Uterus (tissue), 2 donors: ENCODE data around the gene CLTA.

Experiments
- CTCF ChIP-seq, 4 experiments: fragments of 200-600 bp in 2 of 4; fragments of 450-650 bp in 2 of 4; sonication (generic) in 2 of 4; IDR thresholded peaks; one replicate each; pipeline ENCODE4 v1.5.1; 2016 to 2019; ENCODE audit warnings: antibody characterized with exemption in 4 of 4, mild to moderate bottlenecking in 2 of 4, moderate library complexity in 1 of 4
- POLR2A ChIP-seq, 2 donors: fragments of 450-650 bp; IDR thresholded peaks; one replicate each; pipeline ENCODE4 v1.6.1; 2016; ENCODE audit warnings: antibody characterized with exemption in 2 of 2, mild to moderate bottlenecking in 1 of 2, moderate library complexity in 1 of 2

DNA sequence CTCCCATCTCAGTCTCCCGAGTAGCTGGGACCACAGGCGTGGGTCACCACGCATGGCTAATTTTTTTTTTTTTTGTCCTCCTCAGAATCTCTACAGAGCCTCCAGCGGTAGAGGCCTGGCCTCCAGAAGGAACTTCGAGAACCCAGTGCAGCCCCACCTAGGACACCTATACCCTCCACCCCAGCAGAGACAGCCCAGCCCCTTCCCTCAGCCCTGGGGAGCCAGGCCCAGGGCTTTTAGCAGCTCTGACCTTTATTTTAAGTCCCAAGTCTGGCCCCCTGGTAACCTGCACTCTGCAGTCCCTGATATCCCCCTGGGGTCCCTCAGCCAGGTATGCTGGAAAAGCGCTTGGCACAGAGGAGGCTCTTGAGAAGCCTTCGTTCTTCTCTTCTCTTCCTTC lies 49.0 kb upstream of the CLTA start:
- TF ChIP-seq POLR2A (IDR thresholded peaks at IDR 0.05) (no peak), CTCF (IDR thresholded peaks at IDR 0.05) (no peak)
